Adrenal gland (tissue), 5 donors: Measurements from ENCODE around the gene FBXL7.

ENCODE experiments used
- POLR2A ChIP-seq, 2 donors: fragments of 450-650 bp; IDR thresholded peaks; one replicate each; pipeline ENCODE4 v1.6.1; 2017; ENCODE audit warnings: antibody characterized with exemption in 2 of 2, mild to moderate bottlenecking in 2 of 2, moderate library complexity in 1 of 2
- TF ChIP-seq, protein P1 (sequence below), 6 experiments: fragments of 450-650 bp in 4 of 6; fragments of 200-600 bp in 2 of 6; sonication (generic) in 1 of 6; IDR thresholded peaks; 1 replicate in 5 of 6; 2 replicates in 1 of 6; pipeline versions ENCODE4 v1.5.1 to v1.8.0; 2016 to 2021; ENCODE audit warnings: antibody characterized with exemption in 6 of 6, mild to moderate bottlenecking in 2 of 6, moderate library complexity in 1 of 6
- donor health status: DM: no; HTN: no; CAD: no.

GRCh38 chr5:15938961-15939360, 439.0 kb downstream of the FBXL7 start:
- no peak for TF ChIP-seq POLR2A (IDR thresholded peaks at IDR 0.05)
- TF ChIP-seq, protein P1, sequence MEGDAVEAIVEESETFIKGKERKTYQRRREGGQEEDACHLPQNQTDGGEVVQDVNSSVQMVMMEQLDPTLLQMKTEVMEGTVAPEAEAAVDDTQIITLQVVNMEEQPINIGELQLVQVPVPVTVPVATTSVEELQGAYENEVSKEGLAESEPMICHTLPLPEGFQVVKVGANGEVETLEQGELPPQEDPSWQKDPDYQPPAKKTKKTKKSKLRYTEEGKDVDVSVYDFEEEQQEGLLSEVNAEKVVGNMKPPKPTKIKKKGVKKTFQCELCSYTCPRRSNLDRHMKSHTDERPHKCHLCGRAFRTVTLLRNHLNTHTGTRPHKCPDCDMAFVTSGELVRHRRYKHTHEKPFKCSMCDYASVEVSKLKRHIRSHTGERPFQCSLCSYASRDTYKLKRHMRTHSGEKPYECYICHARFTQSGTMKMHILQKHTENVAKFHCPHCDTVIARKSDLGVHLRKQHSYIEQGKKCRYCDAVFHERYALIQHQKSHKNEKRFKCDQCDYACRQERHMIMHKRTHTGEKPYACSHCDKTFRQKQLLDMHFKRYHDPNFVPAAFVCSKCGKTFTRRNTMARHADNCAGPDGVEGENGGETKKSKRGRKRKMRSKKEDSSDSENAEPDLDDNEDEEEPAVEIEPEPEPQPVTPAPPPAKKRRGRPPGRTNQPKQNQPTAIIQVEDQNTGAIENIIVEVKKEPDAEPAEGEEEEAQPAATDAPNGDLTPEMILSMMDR (IDR thresholded peaks at IDR 0.05) = no peak
